Stimulated activated CD8-positive, alpha-beta memory T cell treated with anti-CD3 and anti-CD28 coated beads, Interleukin-4, amount 100 ng/mL, for 48 hours (primary cell): ENCODE results near the gene RAD51B.
A peak's percentile ranks its signal among the peaks of the same experiment; 100 is the strongest.

ENCODE experiments used
- DNase-seq: peaks from one replicate; pipeline ENCODE4 v3.0.0-alpha.2; 2020

Gene RAD51B

GRCh38 chr14:68619790-68620574, 800.4 kb downstream of the RAD51B start:
- DNase-seq = no peak

- no peak for DNase-seq
These were observed 802.1 kb downstream of the RAD51B start for GRCh38 chr14:68621400-68622365.

- no peak for DNase-seq
These were observed 803.3 kb downstream of the RAD51B start for GRCh38 chr14:68622856-68623255.

GRCh38 chr14:68623307-68623706, 803.7 kb downstream of the RAD51B start:
- no peak for DNase-seq

GRCh38 chr14:68623826-68624225, 804.2 kb downstream of the RAD51B start:
- DNase-seq = no peak

- no peak for DNase-seq
These were observed 805.1 kb downstream of the RAD51B start for GRCh38 chr14:68624541-68625220.

- DNase-seq = no peak
These were observed 805.9 kb downstream of the RAD51B start for GRCh38 chr14:68625366-68626090.

GRCh38 chr14:68626386-68626785, 806.8 kb downstream of the RAD51B start:
- no peak for DNase-seq

- no peak for DNase-seq
These were observed 807.7 kb downstream of the RAD51B start for GRCh38 chr14:68627050-68627867.

GRCh38 chr14:68627868-68628604, 808.5 kb downstream of the RAD51B start:
- peak; percentile 71 for DNase-seq

GRCh38 chr14:68628605-68629310, 809.2 kb downstream of the RAD51B start:
- DNase-seq = peak; percentile 47

GRCh38 chr14:68630081-68630571, 810.5 kb downstream of the RAD51B start:
- no peak for DNase-seq

GRCh38 chr14:68630611-68631393, 811.2 kb downstream of the RAD51B start:
- no peak for DNase-seq

- DNase-seq = no peak
These were observed 811.9 kb downstream of the RAD51B start for GRCh38 chr14:68631394-68632053.

GRCh38 chr14:68632054-68632895, 812.7 kb downstream of the RAD51B start:
- DNase-seq = no peak

GRCh38 chr14:68633131-68633991, 813.8 kb downstream of the RAD51B start:
- DNase-seq = no peak

GRCh38 chr14:68634332-68634731, 814.8 kb downstream of the RAD51B start:
- DNase-seq = no peak
